Stimulated activated CD4-positive, alpha-beta T cell treated with anti-CD3 and anti-CD28 coated beads, Interleukin-2, amount 100 ng/mL, for 4 hours (primary cell): Measurements from ENCODE around the gene PRMT7.

Experiments
- DNase-seq: peaks from one replicate; pipeline ENCODE4 v3.0.0-alpha.2; 2020; ENCODE audit warnings: low read depth

Gene PRMT7

DNA sequence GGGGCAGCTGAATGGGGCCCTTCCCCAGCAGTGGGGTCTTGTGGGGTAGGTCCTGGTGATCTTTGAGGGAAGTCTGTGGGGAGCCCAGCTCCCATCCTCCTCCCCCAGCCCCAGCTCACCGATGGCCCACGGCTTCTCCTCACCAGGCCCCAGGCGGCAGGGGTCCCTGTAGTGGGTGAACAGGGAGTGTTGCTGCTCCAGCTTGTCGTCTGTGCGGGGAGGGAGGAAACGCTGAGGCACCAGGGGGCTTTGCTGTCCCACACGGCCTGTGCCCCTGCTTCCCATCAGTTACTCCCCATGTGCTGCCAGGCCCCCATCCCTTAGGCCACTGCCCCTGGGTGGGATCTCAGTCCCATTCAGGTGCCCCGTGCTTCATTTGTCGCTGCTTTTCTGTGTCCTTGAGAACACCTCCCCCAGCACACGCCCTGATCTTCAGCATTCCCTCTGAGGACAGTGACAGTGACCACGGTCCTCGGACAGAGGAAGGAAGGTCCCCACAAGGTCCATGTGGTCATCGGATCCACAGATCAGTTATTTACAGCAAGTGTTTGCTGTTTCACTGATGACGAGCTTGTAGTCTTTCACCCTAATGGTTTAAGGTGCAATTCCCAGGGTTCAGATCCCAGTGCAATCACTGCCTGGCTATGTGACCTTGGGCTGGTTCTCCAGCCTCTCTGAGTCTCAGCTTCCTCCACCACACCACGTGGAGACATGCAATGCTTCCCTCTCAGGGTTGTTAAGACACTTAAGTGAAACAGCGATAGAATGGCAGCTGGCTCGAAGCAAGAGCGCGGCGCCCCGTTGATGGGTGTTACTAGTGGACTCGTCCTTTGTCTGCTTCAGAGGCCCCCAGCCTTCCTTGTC lies 53.1 kb downstream of the PRMT7 start:
- no peak for DNase-seq

DNA sequence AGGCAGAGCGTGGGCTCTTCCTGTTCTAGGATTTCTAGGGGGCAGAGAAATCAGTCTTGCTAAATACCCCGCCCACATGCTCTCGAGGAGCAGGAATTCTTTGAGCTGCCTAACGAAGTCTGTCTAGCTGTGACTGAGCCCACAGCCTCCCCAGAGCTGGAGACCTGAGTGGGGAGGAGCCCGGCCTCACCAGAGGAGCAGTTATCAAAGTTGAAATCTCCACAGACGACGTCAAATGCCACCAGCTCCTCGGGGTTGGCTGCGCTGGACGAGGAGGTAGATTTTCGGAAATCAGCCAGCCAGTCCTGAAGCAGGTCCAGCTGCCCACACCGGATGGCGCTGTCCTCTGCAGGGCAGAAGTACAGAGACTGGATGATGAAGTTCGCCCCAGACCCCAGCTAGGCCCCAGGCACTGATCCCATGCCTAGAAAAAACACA lies 53.8 kb downstream of the PRMT7 start:
- no peak for DNase-seq

DNA sequence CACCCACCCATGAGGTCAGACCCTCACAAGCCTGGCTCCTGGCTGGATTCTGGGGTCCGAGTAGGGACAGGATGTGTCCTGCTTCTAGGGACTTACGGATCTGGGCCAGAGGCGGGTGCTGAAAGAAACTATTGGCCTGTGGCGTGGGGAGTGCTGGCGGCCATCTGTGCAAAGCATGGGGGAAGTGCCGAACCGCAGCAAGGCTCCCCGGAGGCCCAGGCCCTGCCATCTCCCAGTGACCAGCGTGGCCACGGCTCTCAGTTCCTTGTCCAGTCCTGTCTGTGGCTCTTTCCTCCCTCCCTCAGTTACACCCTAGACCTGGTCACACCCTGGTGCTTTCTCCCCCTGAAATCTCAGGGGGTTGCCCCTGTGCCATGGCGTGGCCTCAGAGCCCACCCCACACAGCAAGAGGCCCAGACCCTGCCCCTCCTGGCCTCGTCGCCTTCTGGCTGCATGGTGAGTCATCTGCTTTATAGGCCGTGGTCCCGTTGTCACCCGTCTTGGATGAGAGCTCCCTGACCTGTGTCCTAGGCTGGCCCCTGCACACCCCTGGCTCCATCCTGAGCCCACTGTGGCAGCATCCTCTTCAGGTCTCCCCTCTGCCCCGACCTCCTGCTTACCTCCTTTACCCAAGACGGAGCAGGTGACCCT lies 54.5 kb downstream of the PRMT7 start:
- DNase-seq: no peak

DNA sequence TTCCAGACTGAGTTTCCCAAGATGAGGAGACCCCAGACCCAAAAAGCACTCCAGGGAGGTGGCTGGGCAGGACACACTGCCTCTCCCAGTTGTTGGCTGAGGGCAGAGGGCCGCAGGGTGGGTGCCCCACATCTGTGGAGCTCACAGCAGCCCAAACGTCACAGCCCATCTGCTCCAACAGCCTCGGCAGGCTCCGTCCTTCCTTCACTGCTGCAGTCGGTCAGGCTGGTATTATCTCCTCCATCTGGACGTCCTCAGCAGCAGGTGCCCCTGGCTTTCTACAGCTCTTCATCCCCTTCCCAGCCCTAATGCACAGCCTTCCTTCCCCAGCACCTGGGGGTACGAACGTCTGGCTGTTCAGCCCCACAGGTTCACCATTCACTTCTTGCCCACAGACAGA lies 55.2 kb downstream of the PRMT7 start:
- DNase-seq: no peak

DNA sequence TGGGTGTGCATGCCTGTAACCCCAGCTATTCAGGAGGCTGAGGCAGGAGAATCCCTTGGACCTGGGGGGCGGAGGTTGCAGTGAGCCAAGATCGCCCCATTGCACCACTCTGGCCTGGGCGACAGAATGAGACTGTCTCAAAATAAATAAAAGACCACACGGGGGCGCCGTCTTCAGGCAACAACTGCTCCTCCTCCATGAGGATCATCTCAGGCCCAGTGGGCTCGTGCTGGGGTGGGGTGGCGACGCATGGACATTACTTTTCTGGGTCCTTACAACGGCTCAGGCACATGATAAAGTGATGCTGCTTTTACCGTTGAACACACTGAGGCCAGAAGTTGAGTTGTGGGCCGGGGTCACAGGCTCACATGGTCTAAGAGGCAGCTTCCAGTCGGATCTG lies 56.2 kb downstream of the PRMT7 start:
- DNase-seq: no peak

DNA sequence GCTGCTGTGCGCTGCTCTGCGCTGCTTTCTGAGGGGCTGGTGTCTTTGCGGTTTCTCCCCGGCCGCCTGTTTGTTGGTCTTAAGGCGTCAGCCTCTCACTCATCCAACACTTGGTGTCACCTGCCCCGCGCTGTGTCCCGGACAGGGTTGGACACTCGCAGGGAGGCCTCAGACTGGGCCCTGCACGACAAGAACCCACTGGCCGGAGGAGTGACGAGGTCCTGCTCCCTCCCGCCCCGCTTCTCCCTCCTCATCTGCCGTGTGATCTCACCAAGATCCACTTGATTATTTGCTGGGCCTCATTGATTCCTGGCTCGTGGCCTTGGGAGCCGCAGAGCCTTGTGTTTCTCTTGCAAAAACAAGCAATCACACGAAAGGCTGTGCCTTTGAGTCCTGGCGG lies 56.6 kb downstream of the PRMT7 start:
- no peak for DNase-seq

DNA sequence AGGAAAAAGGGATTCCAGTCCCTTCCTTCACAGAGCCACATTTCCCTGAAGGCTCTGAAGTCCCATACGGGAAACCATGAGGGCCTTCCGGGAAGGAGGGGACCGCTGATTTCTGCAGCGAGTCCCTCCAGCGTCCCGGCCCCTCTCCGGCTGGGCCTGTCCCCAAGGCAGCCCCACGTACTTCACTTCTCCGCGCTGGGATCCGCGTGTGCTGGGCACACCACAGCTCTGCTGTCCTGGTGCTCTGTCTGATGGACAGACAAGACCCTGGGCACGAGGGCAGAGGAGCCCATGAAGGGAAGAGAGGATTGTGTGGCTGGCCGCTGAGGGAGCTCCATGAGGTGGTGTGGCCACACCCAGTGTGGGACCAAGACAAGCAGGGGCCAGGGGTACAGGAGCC lies 57.1 kb downstream of the PRMT7 start:
- DNase-seq: no peak

DNA sequence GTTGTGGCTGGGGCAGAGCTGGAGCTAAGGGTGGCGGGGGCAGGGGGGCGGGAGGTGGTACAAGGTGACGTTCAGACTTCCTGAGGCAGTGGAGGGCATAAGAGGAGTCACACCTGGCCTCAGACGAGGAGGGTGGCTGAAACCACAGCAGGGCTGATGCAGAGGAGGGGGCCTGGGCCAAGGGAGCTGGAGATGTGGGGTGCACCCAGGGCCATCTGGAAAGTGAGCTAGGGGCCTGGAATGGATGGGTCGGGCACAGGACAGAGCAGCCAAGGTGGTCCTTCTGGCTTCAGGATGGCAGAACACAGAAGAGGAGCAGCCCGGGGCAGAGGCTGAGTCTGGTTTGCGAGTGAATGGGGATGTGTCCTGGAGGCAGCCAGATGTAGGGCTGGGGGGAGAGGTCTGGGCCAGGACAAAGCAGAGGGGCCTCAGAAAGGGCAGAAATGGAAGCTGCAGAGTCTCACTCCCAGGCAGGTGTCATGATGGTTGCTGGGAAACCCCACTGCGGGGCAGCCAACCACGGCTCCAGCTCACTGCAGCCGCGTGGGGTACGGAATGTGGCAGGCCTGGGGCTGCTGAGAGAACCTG lies 57.6 kb downstream of the PRMT7 start:
- DNase-seq: no peak

DNA sequence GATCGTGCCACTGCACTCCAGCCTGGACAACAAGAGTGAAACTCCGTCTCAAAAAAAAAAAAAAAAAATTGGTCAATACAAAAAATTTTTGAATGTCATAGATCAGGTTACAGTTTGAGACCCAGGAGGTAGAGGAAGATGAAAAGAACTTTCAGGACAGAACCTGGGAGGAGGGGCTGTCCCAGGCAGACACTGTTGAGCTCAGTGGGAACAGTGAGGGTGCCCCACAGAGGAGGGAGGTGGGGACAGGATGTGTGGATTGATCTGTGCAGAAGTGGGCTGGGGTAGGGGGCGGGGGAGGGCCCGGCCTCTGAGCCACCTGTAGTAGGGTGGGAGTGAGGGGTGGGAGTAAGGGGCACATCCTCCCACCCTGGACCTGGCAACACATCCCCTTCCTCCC lies 58.3 kb downstream of the PRMT7 start:
- DNase-seq: no peak

DNA sequence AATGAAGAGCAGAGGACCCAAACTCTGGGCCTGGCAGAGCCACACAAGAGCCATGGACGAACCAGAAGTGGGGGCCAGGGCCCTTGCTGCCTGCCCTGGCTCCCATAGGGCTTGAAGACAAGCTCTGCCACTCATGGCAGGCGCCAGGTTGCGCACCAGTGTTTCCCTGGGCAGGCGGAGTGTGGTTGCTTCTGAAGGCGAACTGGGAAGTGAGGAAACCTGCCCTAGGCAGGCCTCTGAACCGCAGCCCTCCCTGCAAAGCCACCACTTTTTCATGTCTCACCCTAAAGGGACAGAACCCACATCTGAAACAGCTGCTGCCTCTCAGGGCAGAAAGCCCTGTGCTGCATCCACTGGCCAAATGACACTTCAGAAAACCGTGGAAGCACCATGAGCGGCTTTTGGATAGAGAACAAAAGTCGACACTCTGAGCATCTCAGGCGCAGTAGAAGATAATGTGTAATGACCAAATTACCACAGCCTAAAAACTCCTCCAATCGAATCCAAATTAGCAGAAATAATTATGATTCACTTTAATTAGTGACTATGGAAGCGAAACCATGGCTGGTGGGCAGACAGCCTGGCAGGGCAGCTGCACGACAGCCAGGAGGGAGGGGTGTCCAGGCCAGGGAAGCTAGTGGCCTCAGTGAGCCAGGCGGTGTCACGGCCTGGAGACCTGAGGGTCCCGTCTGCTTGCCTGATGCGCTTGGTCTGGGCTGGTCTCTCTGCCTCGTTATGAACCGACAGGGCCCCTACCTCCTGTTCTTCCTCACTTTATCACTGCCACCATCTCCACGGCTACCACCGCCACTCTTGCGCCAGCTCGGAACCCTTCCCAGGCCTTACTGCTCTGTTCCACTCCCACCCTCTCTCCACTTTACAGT lies 59.1 kb downstream of the PRMT7 start:
- DNase-seq: no peak

DNA sequence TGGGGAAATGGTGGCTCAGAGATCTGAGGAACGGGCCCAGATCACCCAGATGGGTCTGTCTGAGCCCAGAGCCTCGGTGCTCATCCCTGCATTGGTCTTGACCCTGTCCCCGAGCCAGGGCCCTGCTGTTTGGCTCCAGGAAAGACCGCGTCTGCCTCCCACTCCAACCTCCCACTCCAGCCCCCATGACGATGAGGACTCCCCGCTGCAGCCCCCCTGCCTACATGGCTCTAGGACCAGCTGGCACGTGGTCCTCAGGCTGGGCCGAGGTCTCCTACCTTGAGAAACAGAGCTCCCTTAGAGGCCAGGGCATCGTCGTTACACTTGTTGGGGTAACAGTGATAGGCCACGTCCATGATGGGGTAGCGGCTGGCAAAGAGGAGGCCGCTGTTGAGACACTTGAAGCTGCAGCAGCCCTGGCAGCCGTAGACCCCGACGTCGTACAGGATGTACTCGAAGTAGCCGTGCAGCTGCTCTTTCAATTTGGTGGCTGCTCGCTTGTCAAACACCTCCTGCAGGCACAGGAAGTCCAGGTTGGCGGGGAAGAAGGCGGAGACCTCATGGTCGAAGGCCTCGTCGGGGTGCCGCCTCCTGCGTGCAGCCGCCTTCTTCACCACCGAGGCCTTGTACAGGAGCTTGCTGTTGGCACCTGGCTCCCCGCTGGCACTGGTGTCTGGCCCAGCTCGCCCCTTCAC lies 59.9 kb downstream of the PRMT7 start:
- no peak for DNase-seq

DNA sequence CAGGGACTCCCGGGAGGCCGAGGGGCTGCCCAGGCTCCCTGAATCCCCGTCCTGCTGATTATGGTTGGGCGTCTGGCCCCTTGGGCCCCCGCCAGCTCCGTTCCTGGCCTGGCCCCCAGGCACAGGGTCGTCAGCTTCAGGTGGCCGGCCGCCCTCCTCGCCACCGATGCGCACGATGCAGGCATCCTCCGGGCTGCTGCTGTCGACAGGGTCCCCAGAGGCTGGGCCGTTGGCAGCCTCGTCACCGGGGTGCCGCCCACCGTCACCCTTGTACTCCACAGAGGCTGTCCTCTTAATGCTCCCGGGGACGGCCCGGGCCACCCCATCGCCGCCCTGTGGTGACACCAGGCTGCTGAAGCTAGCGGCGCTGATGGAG lies 60.4 kb downstream of the PRMT7 start:
- DNase-seq: no peak

DNA sequence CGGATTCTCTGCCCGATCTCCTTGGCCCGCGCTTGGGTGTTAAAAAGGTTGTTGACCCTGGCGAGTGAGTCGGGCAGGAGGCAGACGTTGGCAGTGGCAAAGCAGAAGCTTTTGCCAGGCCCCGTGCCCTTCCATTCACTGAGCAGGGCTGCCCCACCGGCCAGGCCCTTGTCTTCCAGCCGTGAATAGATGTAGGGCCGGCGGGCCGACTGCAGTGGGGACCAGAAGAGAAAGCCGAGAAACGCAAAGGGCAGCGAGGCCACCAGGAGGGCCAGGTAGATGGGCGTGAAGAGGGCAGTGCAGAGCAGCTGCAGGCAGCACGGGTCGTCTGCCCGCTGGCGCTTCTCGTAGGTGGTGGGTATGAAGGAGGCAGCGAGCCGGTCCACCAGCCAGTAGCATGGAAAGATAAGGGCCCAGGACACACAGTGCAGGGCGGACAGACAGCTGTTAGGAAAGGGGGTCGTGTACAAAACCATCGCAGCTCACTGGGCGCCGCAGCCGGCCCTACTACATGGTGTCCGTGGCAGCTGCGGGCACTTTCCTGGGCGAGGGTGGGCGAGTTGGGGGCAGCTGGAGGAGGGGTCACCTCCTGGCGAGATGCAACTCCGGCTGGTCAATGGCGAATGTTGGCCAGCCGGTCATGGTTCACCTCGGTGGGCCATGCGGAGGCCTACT lies 61.0 kb downstream of the PRMT7 start:
- DNase-seq: no peak

DNA sequence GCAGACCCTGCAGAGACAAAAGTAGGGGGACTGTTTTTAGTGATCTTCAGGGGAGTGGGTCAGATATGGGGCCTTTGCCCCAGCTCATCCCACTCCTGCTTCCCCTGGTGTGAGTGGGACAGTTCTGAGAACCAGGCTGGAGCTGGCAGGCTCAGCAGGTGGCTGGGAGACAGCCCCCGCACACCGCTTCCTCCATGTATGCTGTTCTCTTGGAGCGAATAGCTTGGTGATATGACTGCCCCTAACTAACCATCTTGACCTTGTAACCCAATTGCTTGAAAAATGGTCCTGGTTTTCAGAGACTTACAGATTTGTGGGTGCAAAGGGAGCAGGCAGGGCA lies 61.5 kb downstream of the PRMT7 start:
- no peak for DNase-seq

DNA sequence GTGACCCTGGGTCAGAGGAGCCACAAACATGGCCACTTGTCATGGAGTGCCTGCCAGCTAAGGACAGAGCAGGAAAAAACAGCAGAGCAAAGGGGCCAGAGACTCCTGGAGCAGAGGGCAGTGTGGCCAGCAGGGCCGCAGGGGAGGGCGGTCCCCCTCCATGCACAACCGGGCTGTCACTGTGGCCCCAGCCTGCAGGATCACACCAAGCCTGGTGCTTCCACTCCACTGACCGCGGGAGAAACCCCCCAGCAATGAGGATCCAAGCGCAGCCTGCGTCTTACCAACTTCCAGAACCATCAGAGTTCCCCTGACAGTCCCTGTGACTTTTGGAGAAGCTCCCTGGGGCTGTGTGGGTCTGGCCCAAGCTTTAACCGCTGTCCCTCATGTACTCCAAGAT lies 62.0 kb downstream of the PRMT7 start:
- DNase-seq: no peak

DNA sequence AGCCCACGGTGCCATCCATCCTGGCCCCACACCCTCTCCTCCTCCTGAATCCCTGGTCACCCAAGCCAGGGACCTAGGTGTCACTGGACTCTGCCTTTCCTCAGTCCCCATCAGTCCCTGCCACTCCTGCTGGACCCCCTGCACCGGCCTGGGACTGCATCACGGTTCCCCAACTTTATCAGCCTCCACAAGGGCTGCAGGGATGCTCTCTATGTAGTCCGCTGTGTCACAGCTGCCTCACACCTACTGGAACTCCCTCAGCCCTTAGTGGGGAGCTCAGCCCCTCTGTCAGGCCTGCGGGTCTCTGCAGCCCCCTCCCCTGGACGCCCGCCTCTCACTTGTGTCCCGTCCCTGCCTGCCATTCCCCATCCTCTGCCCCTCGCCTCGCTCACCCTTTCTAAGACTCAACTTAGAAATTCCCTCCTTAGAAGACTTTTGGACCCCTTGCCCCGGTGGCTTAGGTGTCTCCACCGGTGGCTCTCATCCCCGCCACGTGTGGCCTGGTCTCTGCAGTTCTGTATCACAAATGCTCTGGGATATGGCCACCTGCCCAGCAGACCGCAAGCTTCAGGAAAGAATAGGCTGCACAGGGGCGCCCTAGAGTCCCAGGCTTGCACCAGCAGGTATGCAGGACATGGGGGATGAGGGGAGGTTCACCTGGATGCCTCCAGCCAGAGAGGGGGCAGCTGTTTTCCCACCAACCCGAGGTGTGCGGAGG lies 62.9 kb downstream of the PRMT7 start:
- DNase-seq: no peak

DNA sequence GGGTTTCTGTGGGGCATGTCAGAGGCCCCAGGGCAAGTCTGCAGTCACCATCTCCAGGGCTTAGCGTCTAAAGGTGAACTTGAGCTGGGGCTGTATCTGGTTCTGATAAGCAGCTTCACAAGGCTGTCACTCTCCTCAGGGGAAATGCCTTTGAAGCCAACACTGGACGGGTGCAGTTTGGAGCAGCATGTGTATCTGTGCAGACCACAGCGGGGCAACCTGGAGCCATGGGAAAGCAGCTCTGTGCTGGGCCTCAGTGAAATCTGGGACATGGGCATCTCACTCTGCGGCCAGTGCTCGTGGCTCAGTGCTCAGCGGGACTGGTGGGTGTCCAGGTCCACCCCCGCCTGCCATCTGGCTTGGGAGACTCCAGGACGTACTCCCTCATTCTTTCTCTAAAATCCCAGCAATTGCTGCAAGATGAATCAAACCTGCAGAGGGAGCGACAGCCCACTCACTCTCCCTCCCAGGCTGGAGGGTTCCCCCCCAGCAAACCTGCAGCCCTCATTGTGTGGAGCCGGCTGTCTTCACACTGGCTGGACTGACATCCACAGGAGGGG lies 63.5 kb downstream of the PRMT7 start:
- DNase-seq: no peak

DNA sequence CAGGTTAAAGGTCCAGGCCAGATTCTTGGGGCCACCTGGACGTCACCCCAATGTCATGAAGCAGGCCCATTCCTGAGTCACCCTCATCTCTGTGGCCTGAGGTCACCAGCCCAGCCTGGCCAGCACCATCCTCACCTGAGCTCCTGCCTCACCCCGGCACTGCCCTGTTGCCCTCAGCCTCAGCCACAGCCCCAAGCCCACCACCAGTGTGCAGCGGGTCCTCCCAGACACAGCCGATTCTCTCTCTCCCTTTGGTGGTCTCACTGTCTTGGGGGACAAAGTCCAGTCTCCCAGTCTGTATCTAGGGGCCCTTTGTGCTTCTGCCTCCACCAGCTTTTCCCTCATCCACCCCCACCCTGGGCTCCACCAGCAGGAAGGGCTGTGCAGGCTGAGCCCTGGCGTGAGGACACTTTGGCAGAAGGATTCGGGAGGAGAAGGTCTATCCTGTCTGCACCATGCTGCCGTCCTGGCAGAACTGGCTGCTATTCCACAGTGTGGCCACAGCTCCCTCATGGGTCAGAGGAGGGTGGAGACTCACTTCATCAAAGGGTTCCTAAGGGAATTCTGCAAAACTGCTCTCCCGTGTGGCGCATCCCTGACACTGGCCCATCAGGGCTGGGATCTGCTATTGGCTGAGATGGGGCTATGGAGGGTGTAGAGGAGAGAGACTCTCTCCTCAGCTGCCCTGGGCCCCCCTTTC lies 64.3 kb downstream of the PRMT7 start:
- DNase-seq: no peak

DNA sequence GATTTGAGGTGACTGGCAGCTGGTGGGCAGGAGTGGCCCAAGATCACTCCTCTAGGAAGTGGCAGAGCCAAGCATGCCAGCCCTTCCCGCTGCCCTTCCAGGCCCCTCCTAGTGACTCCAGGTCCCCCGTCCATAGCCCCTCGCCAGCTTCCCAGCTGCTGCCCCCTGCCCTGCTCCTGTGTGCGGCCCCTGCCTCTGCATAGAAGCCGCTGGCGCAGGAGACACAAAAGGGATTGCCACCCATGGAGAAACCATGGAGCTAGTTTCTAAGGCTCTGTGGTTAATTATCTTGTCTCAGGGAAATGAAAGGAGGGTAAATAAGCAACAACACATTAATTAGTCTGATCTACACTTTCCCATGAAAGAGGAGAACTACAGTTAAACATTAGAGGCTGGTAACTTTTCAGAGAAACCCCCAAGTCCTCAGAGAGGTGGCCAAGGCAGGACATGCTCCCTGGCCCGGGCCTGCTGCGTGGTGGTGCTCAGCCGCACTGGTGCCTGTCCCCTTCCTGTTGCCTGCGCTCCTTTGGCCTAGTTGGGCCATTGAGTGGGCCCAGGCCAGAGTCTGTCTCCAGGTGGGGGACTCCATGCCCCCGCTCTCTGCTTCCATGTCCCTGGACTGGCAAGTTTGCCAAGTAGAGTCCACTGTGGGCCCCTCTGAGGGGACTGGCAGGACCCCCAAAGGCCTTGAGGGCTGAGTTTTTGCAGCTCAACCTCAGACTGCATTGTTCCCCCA lies 65.2 kb downstream of the PRMT7 start:
- no peak for DNase-seq
